ENCODE data around the gene ACER3.

GRCh38 chr11:76844511-76844910 lies 16.2 kb upstream of the ACER3 start:
- TF ChIP-seq EZH2 (IDR thresholded peaks at IDR 0.05; ENCODE audit: borderline replicate concordance, low read depth, low read length, poor library complexity, severe bottlenecking) (no peak), CTCF (conservative IDR thresholded peaks at IDR 0.05; ENCODE audit: low read depth, low read length) (no peak)
